ENCODE results near the gene LYPD4. TPM values are rescaled to one million over a fixed set of nuclear protein-coding genes. Genes with fewer than 3 reads are reported as not detected.

LYPD4 gene
- total RNA-seq, 1 donor from 2014 or later = not detected

DNA sequence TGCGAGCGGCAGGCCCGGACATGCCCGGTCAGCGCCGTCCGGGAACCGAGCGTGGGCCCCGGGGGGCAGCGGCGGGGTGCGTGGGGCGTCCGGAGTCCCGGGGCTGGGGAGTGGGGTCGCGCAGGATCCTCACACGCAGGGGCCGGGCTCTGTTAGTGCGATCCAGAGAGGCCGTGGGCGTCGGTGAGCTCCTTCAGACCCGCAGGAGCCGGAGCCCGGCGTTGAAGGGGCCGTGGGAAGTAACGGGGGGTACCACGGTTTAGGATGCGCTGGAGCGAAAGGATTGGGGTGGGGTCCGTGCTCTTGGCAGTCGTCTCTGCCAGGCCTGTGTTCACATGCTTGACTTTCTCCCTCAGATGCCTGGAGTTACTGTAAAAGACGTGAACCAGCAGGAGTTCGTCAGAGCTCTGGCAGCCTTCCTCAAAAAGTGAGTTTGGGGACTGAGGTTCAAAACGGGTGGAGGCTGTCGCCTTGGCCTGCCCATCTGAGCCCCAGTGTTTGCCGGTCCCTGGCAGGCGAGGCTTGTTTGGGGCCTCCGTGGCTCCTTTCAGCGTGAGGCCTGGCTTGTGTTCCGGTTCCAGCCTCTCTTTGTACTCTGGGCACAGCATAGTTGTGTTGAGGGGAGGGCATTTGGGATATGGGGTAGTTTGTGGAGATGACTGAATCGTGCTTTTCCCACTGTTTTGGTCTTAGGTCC lies 16.1 kb upstream of the LYPD4 start:
- intact Hi-C loops (cut with DNase I) = no loop called here
- no peak for ATAC-seq
- no peak for DNase-seq (ENCODE audit: low spot score)

DNA sequence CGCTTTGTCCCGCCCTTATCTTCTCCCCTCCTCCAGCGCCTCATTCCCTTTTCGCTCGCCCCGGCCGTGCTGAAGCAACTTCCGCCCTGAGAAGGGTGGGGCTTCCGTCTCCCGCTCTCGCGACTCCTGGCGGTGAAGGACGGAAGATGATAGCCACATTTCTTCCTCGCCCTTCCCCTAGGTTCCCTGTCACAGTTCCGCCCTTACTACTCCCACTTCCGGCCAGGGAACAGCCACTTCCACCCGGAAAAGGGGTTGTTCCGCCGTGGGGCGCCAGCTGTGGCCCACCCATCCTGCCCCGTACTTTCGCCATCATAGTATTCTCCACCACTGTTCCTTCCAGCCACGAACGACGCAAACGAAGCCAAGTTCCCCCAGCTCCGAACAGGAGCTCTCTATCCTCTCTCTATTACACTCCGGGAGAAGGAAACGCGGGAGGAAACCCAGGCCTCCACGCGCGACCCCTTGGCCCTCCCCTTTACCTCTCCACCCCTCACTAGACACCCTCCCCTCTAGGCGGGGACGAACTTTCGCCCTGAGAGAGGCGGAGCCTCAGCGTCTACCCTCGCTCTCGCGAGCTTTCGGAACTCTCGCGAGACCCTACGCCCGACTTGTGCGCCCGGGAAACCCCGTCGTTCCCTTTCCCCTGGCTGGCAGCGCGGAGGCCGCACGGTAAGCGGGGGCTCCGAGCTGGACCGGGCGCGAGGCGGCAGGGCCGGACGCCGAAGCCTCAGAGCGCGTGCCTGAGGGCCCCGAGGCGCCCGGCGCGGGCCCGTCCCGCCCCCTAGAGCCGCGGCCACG lies 15.3 kb upstream of the LYPD4 start, which contains the start of gene RPS19:
Gene RPS19 (plus strand): TSS at position 638 of the 801 bp plus-strand sequence. CDS start 520 bp downstream, outside the sequence.
- intact Hi-C loops (cut with DNase I) = no loop called here
- peak; percentile 98 for ATAC-seq
- peak; percentile 100 for DNase-seq (ENCODE audit: low spot score)

GRCh38 chr19:41859213-41859617 lies 14.7 kb upstream of the LYPD4 start:
- ATAC-seq = no peak
- no peak for DNase-seq (ENCODE audit: low spot score)
- intact Hi-C loops (cut with DNase I) = no loop called here

DNA sequence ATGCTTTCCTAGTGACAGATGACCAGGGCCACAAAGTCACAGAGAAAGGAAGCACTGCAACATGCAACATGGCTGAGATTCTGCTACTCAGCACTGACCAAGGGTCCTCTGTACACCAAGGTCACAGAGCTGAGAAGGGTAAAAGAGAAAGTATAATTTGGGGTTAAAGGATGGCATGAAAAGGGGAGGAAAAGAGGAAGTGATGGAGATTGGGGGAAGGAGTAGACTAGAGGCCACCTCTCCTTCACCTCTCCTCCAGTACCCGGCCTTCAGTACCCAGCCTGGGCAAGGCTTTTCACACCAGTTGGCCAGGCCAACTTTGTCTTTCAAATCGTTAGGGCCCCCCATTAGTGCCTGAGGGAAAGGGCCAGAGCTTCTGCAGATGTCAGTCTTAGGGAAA lies 9.3 kb upstream of the LYPD4 start:
- ATAC-seq (no peak), DNase-seq (ENCODE audit: low spot score) (no peak)
- intact Hi-C loops (cut with DNase I) = no loop called here

DNA sequence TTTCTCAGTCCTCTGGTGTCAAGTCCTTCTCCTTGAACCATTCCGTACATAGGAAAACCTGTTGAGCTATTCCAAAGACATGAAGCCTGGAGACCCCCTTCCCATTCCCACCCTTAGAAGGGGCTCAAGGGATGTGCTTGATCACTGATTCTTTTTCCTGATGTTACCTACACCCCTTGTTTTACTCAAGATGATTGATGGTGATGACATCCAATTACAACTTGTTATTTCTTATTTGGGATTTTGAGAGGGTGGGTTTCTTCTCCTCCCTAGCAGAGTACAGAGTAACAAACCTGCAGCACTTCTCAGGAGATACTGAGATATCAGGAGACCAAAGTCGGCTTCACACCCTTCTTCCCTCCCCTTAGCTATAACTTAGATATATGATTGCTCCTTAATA lies 8.9 kb upstream of the LYPD4 start:
- intact Hi-C loops (cut with DNase I) = no loop called here
- DNase-seq (ENCODE audit: low spot score) = no peak
- no peak for ATAC-seq

GRCh38 chr19:41851456-41851855 lies 7.0 kb upstream of the LYPD4 start:
- ATAC-seq (no peak), DNase-seq (ENCODE audit: low spot score) (no peak)
- intact Hi-C loops (cut with DNase I) = no loop called here

DNA sequence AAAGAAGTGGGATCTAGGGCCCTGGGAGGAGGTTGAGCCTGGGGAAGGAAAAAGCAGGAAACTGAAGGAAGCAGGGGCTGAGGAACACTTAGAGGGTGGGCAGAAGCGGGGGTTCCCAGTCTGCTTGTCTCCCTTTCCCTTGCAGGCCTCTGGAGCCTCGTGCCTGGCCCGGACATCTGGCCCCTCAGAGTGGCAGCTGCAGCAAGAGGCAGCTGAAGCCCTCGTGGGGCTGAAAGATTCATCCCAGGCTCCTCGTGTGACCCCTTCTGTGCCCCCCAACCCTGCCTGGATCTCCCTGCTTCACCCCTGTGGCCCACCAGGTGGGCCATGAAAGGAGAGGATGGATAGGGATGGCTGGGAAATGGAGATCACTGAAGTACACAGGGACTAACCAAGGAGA lies 5.9 kb upstream of the LYPD4 start:
- DNase-seq (ENCODE audit: low spot score) = no peak
- no peak for ATAC-seq
- intact Hi-C loops (cut with DNase I) = no loop called here

DNA sequence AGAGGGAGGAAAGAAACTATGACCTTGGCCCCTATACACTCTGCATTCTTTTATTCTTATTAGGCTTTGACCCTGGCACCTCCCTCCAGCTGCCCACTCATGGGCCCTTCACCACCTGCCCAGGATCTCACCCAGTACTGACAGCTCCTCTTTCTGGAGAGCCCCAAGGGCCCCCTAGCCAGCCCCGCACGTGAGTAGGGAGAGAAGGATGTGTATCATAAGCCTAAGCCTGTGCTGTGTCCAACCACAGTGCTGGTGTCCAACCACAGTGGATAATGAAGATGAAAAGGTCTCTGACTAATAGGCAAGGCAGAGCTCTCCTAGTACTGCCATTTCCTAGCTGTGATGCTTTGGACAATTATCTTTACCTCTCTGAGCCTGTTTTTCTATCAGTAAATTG lies 4.6 kb upstream of the LYPD4 start:
- intact Hi-C loops (cut with DNase I) = no loop called here
- DNase-seq (ENCODE audit: low spot score) = no peak

DNA sequence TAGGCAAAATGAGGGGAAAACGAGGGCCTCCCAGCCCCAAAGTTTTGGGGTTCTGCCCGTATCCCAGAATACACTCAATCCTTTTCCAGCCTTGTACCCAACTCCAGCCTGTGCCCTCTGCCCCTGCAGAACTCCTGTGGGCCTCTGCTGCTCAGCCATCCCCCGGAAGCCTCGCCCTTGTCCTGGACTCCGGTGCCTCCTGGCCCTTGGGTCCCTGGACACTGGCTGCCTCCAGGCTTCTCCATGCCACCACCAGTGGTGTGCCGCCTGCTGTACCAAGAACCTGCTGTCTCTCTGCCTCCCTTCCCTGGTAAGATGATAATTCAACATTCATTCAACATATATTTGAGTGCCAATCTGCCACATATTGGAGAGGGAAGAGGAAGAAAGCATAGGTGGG lies 4.2 kb upstream of the LYPD4 start:
- DNase-seq (ENCODE audit: low spot score) = no peak
- intact Hi-C loops (cut with DNase I) = no loop called here
- no peak for ATAC-seq

More for the DNA sequence above, 4.6 kb upstream of the LYPD4 start:
- ATAC-seq = no peak

DNA sequence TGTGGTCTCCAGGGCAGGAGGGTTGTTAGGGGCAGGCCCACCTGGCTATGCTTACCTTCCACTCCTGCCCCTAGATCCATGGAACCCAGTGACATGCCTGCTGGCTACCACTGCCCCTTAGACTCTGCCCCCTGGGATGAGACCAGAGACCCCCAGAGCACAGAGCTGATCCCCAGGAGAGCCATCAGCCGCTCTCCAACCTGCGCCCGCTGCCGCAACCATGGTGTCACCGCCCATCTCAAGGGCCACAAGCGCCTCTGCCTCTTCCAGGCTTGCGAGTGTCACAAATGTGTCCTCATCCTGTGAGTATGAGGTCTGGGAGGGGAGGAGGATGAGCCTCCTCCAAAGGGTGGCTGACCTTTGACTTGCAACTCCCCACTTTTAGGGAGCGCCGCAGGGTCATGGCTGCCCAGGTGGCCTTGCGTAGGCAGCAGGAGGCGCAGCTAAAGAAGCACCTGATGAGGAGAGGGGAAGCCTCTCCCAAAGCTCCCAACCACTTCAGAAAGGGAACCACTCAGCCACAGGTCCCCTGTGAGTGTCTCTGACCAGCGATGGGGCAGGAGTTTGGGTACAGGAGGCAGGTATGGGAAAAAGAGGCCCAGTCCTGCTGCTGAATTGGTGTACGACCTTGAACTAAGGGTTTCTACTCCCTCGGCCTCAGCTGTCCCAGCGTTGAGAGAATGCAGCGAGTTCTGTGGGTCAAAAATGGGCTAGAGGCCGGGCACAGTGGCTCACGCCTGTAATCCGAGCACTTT lies 3.0 kb upstream of the LYPD4 start:
- intact Hi-C loops (cut with DNase I) = no loop called here
- DNase-seq (ENCODE audit: low spot score) (no peak), ATAC-seq (no peak)

DNA sequence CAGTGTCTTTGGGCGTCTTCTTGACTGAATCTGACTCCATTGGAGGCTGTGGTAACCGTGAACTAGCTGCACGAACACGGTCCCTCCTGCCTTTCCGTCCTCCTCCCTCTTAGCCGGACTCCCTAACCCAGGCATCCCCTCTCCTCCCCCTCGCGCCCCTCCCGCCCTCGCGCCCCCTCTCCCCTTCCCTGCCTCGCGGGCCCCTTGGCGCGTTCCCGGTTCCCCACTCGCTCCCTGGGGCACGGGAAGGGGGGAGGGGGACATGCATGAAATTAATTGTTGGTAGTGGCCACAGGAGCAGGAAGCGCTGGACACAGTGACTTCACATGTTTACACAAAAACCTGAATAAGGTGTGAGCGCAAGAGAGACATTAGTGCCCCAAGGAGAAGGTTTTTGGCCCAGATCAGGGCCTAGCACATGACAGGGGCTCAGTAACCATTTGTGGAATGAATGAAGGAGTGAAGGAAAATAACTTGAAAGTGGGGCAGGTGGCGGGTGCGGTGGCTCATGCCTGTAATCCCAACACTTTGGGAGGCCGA lies 638 bp upstream of the LYPD4 start:
- no peak for ATAC-seq
- DNase-seq (ENCODE audit: low spot score) = no peak
- intact Hi-C loops (cut with DNase I) = no loop called here

DNA sequence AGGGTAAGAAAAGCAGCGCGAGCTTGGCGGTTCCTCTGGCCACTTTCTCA lies 343 bp upstream of the LYPD4 start, which contains the start of gene DMRTC2:
Gene DMRTC2 (plus strand): TSS at position 42 of the 50 bp plus-strand sequence. CDS start 2,387 bp downstream, outside the sequence.
- intact Hi-C loops (cut with DNase I) = no loop called here
- DNase-seq (ENCODE audit: low spot score) (no peak), ATAC-seq (no peak)

DNA sequence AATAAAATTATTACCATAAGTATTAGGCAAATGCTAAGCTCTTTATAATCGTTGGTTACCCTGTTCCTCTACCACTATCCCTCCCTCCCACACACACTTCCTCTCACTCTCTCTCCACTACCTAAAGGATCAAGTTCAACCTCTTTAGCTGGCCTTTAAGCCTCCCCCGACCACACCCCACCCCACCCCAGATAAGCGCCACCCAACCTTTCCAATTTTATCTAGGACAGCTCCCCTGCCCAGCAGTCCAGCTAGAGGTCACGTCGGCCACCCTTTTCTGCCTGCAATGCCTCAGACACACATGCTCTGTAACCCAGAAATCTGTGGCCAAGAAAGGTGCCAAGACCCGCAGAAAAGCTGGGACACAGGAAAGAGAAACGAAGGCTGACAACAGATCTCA lies 1.1 kb downstream of the LYPD4 start:
- DNase-seq (ENCODE audit: low spot score) (peak; percentile 23), ATAC-seq (no peak)
- intact Hi-C loops (cut with DNase I) = no loop called here

DNA sequence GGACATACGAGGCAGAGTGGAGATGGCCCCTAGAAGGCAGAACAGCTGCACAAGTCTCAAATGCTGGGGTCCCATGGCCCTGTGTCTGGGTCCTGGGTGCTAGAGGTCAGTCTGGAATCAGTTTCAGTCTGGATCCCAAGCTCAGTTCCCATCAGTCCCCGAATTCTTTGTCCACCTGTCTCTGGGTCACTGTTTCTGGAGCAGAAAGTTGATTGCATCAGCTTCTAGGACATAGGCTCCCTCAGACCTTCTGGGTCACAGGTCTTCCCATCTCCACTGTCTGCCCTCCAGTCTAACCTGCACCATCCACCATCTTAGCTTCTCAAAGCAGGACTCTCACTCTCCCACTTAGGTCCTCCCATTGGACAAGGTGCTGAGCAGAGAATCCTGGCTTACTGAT lies 5.3 kb downstream of the LYPD4 start:
- intact Hi-C loops (cut with DNase I) = no loop called here
- ATAC-seq = no peak
- no peak for DNase-seq (ENCODE audit: low spot score)

- intact Hi-C loops (cut with DNase I) = no loop called here
- ATAC-seq (no peak), DNase-seq (ENCODE audit: low spot score) (no peak)
These were observed 6.3 kb downstream of the LYPD4 start for GRCh38 chr19:41837981-41838708.

DNA sequence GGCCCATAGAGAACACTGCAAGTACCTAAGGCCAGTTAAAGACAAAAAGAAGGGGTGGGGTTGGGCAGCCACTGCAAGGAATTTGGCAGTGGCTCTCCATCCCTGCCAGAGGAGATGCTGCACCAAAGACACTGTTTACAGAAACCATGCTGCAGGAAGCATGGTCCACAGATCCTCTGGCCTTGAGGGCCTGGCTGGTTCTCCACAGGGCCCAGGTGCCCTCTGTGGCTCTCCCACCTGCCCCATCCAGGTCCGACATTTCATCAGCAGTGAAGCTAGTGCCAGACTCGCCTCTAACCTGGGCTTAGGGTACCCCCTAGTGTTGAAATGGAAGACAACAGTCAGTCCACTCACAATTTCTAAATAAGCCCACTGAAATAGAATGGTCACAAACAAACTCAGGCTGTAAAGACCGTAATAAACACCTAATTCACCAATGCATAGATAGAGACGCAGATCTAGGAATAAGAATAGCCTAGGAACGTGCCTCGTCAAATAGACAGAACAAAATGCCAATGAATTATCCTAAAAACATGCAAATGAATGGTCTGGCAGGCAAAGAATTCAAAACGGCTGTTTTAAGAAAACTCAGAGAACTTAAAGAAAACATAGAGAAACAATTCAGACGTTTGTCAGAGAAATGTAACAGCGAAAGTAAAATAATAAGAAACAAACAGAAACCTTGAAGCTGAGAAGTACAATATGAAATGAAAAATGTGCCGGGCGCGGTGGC lies 23.3 kb downstream of the LYPD4 start:
- intact Hi-C loops (cut with DNase I) = no loop called here
- ATAC-seq = no peak
- DNase-seq (ENCODE audit: low spot score) = peak; percentile 40

GRCh38 chr19:41816761-41817160 lies 27.7 kb downstream of the LYPD4 start:
- intact Hi-C loops (cut with DNase I) = no loop called here
- ATAC-seq (no peak), DNase-seq (ENCODE audit: low spot score) (no peak)

DNA sequence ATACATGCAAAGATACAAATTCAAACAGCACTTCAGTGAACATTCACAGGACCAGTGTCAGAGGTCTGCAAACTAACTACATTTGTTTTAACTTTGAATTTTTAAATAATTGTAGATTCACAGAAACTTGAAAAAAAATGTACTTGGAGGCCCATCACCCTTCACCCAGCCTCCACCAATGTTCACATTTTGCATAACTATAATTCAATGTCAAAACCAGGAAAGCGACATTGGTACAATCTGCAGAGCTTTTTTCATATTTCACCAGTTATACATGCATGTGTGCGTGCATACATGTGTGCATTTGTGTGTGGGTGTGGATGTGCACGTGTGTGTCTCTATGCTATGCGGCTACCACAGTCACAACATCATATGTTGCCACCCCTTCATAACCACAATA lies 29.2 kb downstream of the LYPD4 start:
- ATAC-seq (no peak), DNase-seq (ENCODE audit: low spot score) (peak; percentile 10)
- intact Hi-C loops (cut with DNase I) = no loop called here

GRCh38 chr19:41813911-41814310 lies 30.6 kb downstream of the LYPD4 start:
- ATAC-seq (no peak), DNase-seq (ENCODE audit: low spot score) (peak; percentile 36)
- intact Hi-C loops (cut with DNase I) = no loop called here
